ENCODE results near the gene NCSTN.

DNA sequence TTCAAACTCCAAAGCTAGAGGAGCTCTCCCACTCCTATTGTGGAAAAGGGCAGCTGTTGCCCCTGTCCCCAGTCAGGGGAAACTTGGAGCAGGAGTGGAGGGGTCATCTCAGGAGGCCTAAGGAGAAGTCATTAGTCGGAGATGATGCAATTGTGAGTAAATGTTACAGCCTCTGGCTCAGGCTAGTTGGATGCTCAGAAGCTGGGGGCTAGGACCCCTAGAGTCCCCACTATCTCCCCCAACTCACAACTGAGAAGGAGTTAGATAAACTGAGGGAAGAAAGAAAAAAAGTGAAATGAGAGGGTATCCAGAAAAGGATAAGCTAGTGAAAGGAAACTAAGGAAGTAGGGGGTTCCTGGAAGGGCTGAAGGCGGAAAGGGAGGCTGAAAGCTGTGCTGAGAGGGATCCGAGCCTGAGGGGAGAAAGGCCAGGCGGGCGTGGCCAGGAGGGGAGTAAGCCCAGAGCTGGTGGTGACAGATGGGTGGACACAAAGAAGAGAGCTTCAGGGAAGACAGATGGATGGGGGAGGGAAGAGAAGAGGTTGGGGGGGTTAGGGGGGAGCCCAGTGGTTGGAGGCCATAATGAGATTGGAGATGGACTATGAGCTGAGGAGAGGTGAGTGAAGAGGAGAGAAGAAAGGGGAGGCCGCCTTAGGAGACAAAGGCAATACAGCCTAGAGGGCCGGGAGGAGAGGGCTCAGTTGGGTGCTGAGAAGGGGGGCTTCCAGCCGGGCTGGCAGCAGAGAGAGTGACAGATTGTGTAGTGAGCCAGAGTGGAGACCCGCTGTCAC is 19.2 kb downstream of the NCSTN start:
- TF ChIP-seq CTCF (IDR thresholded peaks at IDR 0.05; ENCODE audit: low read depth, low read length), result no peak
- TF ChIP-seq EZH2phosphoT487 (IDR thresholded peaks at IDR 0.05; ENCODE audit: low read depth), result no peak

Measured in OCI-LY3 (cell line).